HEK293 (cell line): ENCODE data around the gene LLGL2.

ENCODE experiments used
- CTCF ChIA-PET: fragments of 350-600 bp; formaldehyde crosslinking; extraction: SDS; loops from one replicate; lab custom pipeline; 2021; ENCODE audit warnings: antibody characterized with exemption; lab: Yijun Ruan, JAX
- POLR2A ChIA-PET: fragments of 300-600 bp; formaldehyde crosslinking; extraction: SDS; loops from one replicate; lab custom pipeline; 2020; ENCODE audit warnings: antibody characterized with exemption, inconsistent platforms; lab: Yijun Ruan, JAX
- H3K27ac ChIP-seq: fragments of 200-500 bp; sonication (Bioruptor generic); 2 replicates; pipeline ENCODE4 v1.5.1; 2014; ENCODE audit warnings: low read depth, low read length, control low read depth, inconsistent platforms; ENCODE audit errors: extremely low read depth
- H3K36me3 ChIP-seq, 2 experiments: fragments of 200-500 bp in 1 of 2; sonication (Bioruptor generic) in 1 of 2; 1 replicate in 1 of 2; 2 replicates in 1 of 2; pipeline ENCODE4 v1.5.1; 2014 to 2017; ENCODE audit warnings: inconsistent platforms in 2 of 2, low read length in 2 of 2; ENCODE audit not compliant: control insufficient read depth in 2 of 2, insufficient read depth in 1 of 2
- H3K4me1 ChIP-seq: fragments of 200-500 bp; sonication (Bioruptor generic); 2 replicates; pipeline ENCODE4 v1.5.1; 2014; ENCODE audit warnings: mild to moderate bottlenecking, low read length, inconsistent platforms; ENCODE audit not compliant: control insufficient read depth, insufficient read depth
- H3K4me3 ChIP-seq: 2 replicates; pipeline ENCODE4 v1.5.1; 2011; ENCODE audit warnings: low read depth, mild to moderate bottlenecking, control low read depth, low read length, moderate library complexity
- H3K9me3 ChIP-seq: fragments of 200-500 bp; sonication (Bioruptor generic); 2 replicates; pipeline ENCODE4 v1.5.1; 2014; ENCODE audit warnings: low read depth, low read length, inconsistent platforms; ENCODE audit not compliant: control insufficient read depth, insufficient read depth
- GLI4 ChIP-seq: fragments of 450-650 bp; formaldehyde crosslinking; IDR thresholded peaks from 2 replicates; pipeline ENCODE4 v1.5.1; 2016; ENCODE audit warnings: missing biosample characterization, missing genetic modification characterization
- KLF1 ChIP-seq: fragments of 450-650 bp; formaldehyde crosslinking; IDR thresholded peaks from 2 replicates; pipeline ENCODE4 v1.5.1; 2016; ENCODE audit warnings: missing biosample characterization, missing genetic modification characterization
- KLF16 ChIP-seq: fragments of 450-650 bp; formaldehyde crosslinking; IDR thresholded peaks from 2 replicates; pipeline ENCODE4 v1.5.1; 2017; ENCODE audit warnings: missing biosample characterization, missing genetic modification characterization
- KLF17 ChIP-seq: fragments of 450-650 bp; formaldehyde crosslinking; IDR thresholded peaks from 2 replicates; pipeline ENCODE4 v1.5.1; 2016; ENCODE audit warnings: missing biosample characterization, missing genetic modification characterization
- MYNN ChIP-seq: fragments of 450-650 bp; formaldehyde crosslinking; IDR thresholded peaks from 2 replicates; pipeline ENCODE4 v1.5.1; 2016; ENCODE audit warnings: missing biosample characterization, missing genetic modification characterization, borderline replicate concordance
- OVOL3 ChIP-seq: fragments of 450-650 bp; formaldehyde crosslinking; IDR thresholded peaks from 2 replicates; pipeline ENCODE4 v1.5.1; 2016; ENCODE audit warnings: missing biosample characterization, missing genetic modification characterization
- PRDM2 ChIP-seq: fragments of 450-650 bp; formaldehyde crosslinking; IDR thresholded peaks from 2 replicates; pipeline ENCODE4 v1.5.1; 2016; ENCODE audit warnings: missing biosample characterization, missing genetic modification characterization, borderline replicate concordance
- SP2 ChIP-seq: fragments of 450-650 bp; formaldehyde crosslinking; IDR thresholded peaks from 2 replicates; pipeline ENCODE4 v1.5.1; 2016; ENCODE audit warnings: missing biosample characterization, missing genetic modification characterization
- ZBTB7A ChIP-seq: fragments of 450-650 bp; formaldehyde crosslinking; IDR thresholded peaks from 2 replicates; pipeline ENCODE4 v1.5.1; 2016; ENCODE audit warnings: low read depth, missing biosample characterization, missing genetic modification characterization
- ZFP41 ChIP-seq: fragments of 450-650 bp; formaldehyde crosslinking; IDR thresholded peaks from 2 replicates; pipeline ENCODE4 v1.5.1; 2016; ENCODE audit warnings: missing biosample characterization, missing genetic modification characterization, borderline replicate concordance
- ZNF121 ChIP-seq: fragments of 450-650 bp; formaldehyde crosslinking; IDR thresholded peaks from 2 replicates; pipeline ENCODE4 v1.5.1; 2016; ENCODE audit warnings: missing biosample characterization, missing genetic modification characterization
- ZNF211 ChIP-seq: fragments of 450-650 bp; formaldehyde crosslinking; IDR thresholded peaks from 2 replicates; pipeline ENCODE4 v1.5.1; 2016; ENCODE audit warnings: low read depth, missing biosample characterization, missing genetic modification characterization
- ZNF274 ChIP-seq, 2 experiments: fragments of 200-500 bp in 1 of 2; fragments of 450-650 bp in 1 of 2; sonication (Bioruptor generic) in 1 of 2; formaldehyde crosslinking in 1 of 2; IDR thresholded peaks; 2 replicates each; pipeline versions ENCODE4 v1.5.1 to v1.6.1; 2014 to 2016; ENCODE audit warnings: borderline replicate concordance in 1 of 2, inconsistent platforms in 1 of 2, low read length in 1 of 2, missing biosample characterization in 1 of 2, missing genetic modification characterization in 1 of 2
- ZNF362 ChIP-seq: fragments of 450-650 bp; formaldehyde crosslinking; IDR thresholded peaks from 2 replicates; pipeline ENCODE4 v1.5.1; 2016; ENCODE audit warnings: missing biosample characterization, missing genetic modification characterization
- ZNF473 ChIP-seq: fragments of 450-650 bp; formaldehyde crosslinking; IDR thresholded peaks from 2 replicates; pipeline ENCODE4 v1.5.1; 2017; ENCODE audit warnings: missing biosample characterization, missing genetic modification characterization
- ZNF529 ChIP-seq: fragments of 450-650 bp; formaldehyde crosslinking; IDR thresholded peaks from 2 replicates; pipeline ENCODE4 v1.5.1; 2017; ENCODE audit warnings: missing genetic modification characterization, missing biosample characterization; ENCODE audit not compliant: insufficient replicate concordance
- ZNF580 ChIP-seq: fragments of 450-650 bp; formaldehyde crosslinking; IDR thresholded peaks from 2 replicates; pipeline ENCODE4 v1.5.1; 2016; ENCODE audit warnings: missing biosample characterization, missing genetic modification characterization
- ZNF791 ChIP-seq: fragments of 450-650 bp; formaldehyde crosslinking; IDR thresholded peaks from 2 replicates; pipeline ENCODE4 v1.5.1; 2016; ENCODE audit warnings: missing biosample characterization, missing genetic modification characterization
- ZSCAN5A ChIP-seq: fragments of 450-650 bp; formaldehyde crosslinking; IDR thresholded peaks from 2 replicates; pipeline ENCODE4 v1.5.1; 2016; ENCODE audit warnings: missing biosample characterization, missing genetic modification characterization

LLGL2 gene

GRCh38 chr17:75490953-75491649, 34.4 kb upstream of the LLGL2 start (continued):
- TF ChIP-seq PRDM2 (tag by site-specific recombination) (no peak), KLF16 (tag by site-specific recombination) (no peak), KLF1 (no peak), ZSCAN5A (tag by site-specific recombination) (no peak), ZNF211 (tag by site-specific recombination) (no peak), ZNF473 (tag by site-specific recombination) (no peak), MYNN (tag by site-specific recombination) (no peak), OVOL3 (no peak), ZNF529 (tag by site-specific recombination) (no peak), KLF17 (tag by site-specific recombination) (no peak), ZNF362 (tag by site-specific recombination) (no peak), ZNF274 (IDR thresholded peaks at IDR 0.05; ENCODE audit: low read length) (no peak), ZNF274 (tag by site-specific recombination; IDR thresholded peaks at IDR 0.05; ENCODE audit: borderline replicate concordance) (no peak), ZFP41 (tag by site-specific recombination) (no peak)

GRCh38 chr17:75491680-75492079, 33.8 kb upstream of the LLGL2 start:
- no peak overlapping the region for H3K4me3 ChIP-seq
- POLR2A ChIA-PET: no interaction called here
- TF ChIP-seq GLI4 (tag by site-specific recombination) (no peak), ZNF362 (tag by site-specific recombination) (no peak), ZNF580 (no peak), ZBTB7A (tag by site-specific recombination) (no peak), ZNF791 (tag by site-specific recombination) (no peak), SP2 (tag by site-specific recombination) (no peak), ZNF121 (tag by site-specific recombination) (no peak)
- CTCF ChIA-PET: interaction anchor here (0.5 kb wide), 1 partner anchor 22 kb away, joined by 3 read pairs; no protein-coding TSS in a partner anchor
- no peaks in the 10 kb centered on the region for H3K9me3 ChIP-seq
- H3K27ac ChIP-seq: no peak overlapping the region
- H3K4me1 ChIP-seq: no peaks in the 10 kb centered on the region
- H3K36me3 ChIP-seq: peaks cover 0 to 69% of the 10 kb centered on the region in 2 experiments; a peak in 1 of 3 replicates
